CD4-positive, alpha-beta T cell treated with Interleukin-17A for 4 hours (primary cell): ENCODE data around the gene PTK7.
"Not testable (repeated sequence)": the region's sequence is repeated elsewhere in the genome, so short reads cannot be mapped to it uniquely, and the experiment has no call there.

Source experiments
- DNase-seq: peaks from one replicate; pipeline ENCODE4 v3.0.0-alpha.2; 2020; ENCODE audit warnings: mixed read lengths

Gene PTK7

DNA sequence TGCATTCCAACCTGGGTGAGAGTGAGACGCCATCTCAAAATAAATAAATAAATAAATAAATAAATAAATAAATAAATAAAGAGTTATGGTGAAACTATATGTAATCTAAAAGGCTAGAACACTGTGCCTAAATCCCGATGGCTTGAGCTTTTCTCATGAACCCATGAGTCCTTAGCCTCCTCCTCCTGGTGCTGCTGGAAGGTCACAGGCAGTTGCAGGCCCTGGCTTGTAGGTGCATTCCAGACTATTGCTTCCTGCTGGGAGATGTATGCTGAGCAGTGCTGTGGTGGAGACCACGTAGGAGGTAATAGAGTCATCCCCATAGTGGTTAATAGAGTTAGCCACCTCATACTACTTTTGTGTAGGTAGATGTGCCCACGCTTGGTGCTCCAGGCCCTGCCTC, 12.5 kb downstream of the PTK7 start:
- no peak for DNase-seq

DNA sequence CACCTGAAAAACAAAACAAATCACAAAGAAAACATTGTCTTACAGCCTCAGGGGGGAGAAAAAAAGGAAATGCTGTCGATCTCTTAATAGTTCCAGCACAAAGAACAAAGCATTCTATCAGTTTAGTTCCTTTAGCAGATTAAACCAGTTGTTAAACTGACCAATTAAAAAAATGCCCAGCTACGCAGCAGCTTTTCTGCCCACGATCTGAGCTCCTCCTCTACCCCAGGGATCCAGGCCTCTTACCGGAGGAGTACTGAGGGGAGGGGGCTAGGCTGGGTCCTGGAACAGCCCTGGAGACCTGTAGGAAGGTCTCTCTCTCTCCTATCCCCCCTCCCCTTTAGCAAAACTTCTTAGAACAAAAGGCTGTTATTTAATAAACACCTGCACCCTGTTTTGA, 13.4 kb downstream of the PTK7 start:
- no peak for DNase-seq

DNA sequence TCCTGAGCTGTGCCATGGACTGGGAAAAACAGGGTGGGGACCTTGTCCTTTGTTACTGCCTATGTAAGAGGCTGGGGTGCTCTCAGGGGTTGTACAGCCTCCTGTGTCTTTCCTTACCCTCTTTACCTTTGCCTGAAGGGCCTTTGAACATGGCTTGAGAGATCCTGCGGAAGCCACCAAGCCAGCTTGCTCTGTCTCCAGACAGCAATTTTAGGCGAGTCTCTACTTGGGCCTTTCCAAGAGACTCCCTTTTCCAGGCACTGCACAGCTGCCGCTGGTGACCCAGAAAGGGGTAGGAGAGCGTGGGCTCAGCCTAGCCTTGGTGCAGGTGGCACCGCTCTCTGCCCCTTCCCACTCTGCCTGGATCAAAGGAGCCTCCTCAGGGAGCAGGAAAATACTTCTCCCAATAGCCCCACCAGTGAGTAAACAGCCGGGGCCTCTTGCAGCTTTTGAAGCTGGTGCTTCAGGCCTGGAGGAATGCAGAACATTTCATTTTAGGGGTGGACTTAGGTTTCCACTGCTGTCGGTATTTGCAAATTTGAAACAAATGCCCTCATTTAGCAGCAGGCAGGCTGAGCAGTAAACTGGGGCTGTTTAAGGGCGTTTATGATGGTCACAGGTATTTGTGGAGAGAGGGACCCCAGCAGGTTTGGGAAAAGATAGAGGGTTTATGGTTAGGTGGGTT, 13.9 kb downstream of the PTK7 start:
- DNase-seq: no peak

DNA sequence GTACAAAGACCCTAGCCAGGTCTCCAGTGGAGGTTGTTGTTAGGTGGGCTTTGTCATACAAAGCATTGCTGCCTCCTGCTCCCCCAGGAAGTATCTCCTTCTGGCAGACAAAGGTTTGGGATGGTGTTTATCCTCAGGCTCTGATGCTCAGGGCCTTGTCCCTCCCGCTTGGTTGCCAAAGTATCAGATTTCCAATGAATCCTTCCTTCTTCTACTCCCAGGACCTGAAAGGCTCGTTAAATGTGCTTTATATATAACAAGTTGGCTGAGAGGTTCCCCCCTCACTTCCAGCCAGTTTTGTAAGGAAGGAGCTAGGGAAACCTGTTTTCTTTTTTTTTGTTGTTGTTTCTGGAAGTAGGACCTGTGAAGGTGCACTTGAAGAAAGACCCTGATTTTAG, 14.4 kb downstream of the PTK7 start:
- no peak for DNase-seq

DNA sequence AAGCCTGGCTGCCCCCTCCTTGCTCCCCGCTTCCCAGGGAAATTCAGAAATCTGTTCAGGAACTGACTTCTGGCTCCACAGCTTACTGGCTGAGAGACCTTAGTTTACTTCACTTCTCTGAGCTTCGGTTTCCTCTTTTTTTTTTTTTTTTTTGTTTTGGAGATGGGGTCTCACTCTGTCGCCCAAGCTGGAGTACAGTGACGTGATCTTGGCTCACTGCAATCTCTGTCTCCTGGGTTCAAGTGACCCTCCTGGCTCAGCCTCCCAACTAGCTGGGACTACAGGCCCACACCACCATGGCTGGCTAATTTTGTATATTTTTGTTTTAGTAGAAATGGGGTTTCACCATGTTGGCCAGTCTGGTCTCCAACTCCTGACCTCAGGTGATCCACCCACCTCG, 14.9 kb downstream of the PTK7 start:
- no peak for DNase-seq

DNA sequence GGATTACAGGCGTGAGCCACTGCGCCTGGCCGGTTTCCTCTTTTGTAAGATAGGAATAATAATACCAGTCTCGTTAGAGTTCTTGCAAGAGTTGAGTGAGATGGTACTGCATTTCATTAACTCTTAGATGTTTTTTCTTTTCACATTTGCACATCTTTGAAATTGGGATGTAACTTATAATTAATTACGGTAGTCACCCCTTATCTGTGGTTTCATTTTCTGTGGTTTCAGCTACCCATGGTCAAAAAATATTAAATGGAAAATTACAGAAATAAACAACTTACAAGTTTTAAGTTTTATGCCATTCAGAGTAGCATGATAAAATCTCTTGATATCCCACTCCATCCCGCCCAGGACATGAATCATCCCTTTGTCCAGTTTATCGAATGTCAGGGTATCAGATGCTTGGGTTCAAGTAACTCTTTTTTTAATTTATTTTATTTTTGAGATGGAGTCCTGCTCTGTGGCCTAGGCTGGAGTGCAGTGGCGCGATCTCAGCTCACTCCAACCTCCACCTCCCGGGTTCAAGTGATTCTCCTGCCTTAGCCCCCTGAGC, 15.4 kb downstream of the PTK7 start:
- DNase-seq: no peak

DNA sequence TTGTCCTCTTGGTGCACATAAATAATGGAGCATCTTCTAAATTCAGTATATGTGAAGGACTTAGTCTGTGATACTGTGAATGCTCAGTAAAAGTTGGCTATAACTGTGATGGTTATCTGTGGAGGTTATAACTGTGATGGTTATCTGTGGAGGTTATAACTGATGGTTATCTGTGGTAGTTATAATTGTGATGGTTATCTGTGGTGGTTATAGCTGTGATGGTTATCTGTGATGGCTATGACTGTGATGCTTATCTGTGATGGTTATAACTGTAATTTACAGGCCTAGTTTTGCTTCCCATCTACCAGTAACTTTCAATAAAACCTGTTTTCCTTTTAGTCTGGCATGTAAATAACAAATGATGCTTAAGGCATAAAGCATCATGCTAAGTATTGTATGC, 16.5 kb downstream of the PTK7 start:
- no peak for DNase-seq

DNA sequence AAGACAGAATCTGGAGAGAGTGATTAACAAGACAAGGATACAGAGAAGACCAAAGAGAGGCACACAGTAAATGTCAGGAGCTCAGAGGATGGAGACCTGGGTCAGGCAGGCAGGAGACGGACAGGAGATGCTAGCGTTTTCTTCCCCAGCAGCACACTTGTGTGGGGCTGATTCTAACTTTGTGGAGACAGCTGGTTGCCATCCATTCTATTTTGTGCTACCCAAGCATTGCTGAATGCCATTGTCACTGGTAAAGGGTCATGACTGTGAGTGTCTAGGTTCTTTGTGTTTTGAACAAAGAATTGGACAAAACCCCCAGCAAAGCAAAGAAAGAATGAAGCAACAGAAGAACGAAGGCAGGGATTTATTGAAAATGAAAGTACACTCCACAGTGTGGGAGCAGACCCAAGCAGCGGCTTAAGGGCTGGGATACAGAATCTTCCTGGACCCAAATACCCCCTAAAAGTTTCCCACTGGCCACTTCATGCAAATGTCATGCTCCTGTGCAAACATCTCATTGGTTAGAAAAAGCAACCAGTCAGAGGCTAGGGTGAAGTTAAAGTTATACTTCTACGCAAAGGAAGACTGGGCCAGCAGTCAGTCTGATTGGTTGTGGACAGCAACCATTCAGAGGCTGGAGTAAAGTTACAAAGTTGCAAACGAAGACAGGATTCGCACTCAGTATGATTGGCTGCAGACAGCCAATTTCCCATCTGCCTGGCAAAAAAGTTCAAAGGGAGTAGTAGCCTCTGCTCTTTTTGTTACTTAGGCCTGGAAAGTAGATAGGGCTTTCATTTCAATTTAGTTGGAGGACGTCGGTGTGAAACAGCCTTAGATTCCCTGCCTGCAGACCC, 17.5 kb downstream of the PTK7 start:
- DNase-seq: no peak

DNA sequence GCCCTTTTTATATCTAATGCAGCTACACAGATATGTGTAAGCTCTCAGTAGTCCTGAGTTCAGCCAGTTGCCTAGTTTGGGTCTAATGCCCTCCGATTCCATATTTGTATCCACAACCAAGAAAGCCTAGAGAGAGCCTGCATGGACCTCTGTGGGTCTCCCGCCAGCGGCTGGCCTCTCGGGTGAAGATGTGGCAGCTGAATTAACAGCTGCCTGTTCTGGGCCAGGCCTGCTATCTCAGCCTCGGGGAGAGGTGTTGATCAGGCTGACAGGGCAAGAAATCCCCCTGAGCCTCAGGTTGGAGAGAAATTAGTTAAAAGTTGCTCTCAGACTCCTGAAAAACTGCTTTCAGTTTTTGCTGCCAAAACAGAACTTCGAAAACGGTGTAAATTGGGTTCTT, 19.8 kb downstream of the PTK7 start:
- no peak for DNase-seq

DNA sequence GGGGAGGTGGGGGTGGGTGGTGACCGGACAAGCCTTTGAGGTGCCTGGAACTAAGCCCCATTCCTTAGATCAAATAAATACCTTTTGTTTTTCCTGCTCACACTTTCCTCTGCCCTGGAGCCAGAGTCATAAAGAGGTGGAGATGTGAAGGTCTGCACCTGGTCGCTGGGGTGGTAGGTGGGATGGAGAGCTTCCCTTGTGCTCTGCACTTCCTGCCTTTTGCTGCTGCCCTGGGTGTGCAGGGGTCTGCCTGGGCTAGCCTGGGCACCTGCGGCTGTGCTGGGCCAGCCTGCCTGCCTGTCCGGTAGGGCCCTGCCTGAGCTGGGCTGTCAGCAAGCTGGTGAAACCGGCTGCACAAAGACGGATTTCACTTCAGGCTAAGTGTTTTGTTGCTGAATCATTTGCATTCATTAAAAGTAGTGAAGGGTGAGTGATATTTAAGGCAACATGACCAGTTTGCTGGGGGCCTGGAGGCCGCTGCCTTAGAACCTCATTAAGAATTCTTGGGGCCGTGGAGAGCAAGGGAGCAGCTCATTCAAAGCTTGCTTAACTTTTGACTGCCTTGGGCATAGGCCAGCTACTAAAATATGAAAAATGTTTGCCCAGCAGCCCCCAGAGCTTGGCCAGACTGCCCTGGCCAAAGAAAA, 20.5 kb downstream of the PTK7 start:
- DNase-seq: no peak

DNA sequence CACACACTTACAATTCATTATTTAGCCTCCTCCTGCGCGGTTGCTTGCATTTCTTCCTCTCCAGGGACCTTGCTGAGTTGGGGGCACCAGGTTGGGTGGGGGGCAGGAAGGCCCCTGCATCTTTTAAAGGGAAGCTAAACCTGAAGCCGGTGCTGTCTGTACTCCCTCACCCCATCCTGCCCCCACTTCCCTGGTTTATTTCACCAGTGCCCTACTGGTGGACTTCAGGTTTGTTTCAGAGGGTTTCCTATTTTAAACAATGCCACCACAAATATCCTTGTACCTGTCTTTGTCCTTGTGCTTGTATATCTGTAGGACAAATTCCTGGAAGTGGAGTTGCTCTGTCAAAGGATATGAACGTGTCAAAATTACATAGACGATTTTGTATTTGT, 21.0 kb downstream of the PTK7 start:
- no peak for DNase-seq

DNA sequence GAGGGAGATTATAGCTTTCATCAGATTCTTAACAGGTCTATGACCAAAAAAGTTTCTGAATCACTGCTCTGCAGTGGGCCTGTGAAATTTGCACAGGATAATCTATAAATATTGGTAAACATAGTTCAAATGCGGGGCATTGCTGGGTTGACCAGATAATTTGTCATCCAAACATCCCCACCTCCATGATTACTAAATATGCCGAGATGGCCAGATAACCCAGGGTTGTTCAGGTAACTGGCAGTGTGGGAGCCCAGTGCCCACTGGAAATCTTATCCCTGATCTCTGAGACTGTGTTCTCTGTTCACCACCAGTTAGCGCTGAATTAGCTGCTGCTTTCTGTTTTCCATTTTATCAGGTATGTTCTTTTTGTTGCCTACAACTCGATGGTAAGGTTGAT, 21.4 kb downstream of the PTK7 start:
- no peak for DNase-seq

DNA sequence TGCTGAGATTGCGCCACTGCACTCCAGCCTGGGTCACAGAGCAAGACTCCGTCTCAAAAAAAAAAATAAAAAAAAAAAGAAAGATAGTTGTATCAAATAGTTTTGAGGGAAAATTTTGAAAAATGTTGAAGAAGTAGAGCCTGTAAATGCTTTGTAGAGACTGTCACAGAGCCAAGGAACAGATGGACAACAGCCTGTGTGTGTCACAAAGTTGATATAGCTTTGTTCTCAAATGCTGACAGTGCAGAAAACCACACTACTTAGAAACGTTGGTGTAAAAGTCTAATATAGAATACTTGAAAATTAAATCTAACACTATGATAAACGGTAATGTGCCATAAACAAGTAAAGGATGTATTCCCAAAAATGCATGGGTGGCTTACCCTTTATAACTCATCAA, 25.4 kb downstream of the PTK7 start:
- no peak for DNase-seq

DNA sequence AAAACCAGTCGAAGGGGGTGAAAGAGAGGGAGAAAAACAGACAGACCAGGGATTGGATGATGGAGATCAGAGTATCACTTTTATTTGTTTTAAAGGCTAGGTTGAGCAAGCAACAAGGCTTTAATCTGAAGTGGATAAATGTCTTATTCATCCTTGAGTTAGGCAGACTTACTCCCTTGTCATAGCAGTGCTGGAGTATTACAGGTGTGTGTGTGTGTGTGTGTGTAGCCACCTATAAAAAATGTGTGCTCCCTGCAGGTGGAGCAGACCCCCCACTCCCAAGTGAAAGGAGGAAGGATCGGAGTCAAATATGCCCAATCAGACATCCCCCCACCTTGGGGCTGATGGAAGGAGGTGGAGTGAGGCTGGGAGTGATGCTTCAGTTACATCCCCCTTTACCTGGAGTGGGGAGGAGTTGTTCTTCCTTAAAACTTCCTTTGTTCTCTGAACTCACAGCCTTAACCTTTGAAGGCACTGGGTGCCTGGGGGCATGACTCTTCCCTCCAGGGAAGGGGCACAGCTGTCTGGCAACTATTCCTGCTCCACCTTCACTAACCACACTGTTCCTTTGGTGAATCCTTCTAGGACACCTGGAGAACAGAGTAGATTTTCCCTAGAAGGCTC, 27.3 kb downstream of the PTK7 start:
- no peak for DNase-seq

DNA sequence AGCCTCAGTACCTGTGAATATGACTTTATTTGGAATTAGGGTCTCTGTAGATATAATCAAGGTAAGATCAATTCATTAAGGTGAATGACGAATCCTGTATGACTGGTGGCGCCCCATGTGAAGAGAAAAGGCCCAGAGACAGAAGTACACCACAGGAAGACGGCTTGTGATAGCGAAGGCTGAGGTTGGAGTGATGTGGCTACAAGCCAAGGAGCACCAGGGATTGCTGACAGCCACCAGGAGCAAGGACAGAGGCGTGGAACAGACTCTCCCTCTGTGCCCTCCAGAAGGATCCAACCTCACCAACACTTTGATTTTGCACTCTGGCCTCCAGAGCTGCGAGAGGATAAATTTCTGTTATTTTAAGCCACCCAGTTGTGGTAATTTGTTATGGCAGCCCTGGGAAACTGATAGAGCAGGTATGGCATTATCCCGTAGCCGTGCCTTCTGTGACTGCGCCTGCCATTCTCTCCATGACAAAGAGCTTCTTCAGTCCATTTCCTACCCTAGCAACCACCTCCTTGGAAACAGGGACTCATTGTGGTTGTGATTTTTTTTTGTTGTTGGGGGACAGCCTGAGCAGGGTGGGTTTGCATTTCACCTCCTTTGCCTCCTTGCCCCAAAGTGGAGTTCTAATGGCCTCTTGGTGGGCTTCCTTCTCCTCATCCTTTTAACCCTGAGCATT, 29.6 kb downstream of the PTK7 start:
- peak; percentile 5 for DNase-seq

DNA sequence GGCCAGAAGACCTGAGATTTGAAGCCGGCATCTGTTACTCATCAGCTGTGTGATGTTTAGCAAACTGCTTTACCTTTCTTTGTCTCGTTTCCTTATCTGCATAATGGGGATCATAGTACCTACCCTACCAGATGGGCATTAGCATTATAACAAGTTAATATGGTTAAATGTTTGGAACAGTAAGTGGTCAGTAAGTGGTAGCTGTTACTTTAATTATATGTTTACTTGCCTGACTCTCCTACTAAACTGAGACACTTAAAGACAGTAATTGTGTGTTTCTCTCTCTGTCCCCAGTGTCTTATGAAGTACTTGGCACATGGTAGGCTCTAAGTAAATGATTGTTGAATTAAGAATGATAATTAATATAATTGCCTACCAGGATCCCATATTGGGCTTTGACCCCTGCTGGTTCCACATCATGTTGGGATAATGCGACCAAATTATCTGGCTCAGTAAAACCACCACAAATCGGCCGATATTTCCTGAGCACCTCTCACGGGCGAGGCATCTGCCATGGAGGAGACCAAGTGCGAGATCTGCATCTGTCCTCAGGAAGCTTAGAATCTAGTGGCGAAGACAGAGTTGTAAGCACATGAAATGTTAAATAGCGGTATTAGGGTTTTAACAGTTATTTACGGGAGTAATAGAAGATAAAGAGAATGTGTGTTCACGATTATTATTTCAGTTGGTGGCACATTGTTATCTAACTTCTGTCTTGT, 31.4 kb downstream of the PTK7 start:
- no peak for DNase-seq

DNA sequence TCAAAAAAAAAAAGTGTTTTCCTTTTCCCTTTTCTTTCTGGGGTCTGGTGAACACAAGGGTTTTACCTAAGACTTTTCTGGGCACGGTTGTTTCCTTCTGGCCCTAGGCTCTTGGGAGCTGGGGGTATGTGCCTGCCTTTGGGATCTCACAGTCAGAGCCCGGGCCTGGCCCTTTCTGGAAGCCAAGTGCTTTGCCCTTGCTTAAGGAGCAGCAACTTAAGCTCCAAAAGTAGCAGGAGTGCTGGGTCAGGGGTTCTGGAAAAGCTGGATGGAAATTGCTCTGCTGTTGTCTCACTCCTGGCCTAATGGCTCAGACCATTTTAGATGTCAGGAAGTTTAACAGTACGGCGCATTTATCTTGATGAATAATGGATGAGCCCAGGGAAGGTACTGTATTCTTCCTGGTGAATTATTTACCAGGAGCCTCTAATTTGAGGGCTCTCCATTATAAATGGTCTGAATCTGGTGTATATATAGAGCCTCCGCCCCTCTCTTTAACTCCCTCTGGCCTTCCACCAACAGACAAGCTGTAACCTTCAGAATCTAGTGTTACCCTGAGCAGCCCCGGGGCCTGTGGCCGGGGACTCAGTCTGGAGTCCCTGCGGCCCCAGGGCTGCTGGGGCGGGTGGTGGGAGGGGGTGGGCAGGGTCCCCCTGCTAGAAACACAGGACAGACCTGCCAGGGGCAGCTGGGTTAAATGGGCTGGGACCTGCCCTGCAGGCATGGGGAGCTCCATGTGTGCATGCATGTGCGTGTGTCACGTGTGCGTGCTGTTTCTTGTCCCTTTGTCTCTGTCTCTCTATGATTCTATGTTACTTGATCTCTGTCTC, 37.5 kb downstream of the PTK7 start:
- DNase-seq: no peak

DNA sequence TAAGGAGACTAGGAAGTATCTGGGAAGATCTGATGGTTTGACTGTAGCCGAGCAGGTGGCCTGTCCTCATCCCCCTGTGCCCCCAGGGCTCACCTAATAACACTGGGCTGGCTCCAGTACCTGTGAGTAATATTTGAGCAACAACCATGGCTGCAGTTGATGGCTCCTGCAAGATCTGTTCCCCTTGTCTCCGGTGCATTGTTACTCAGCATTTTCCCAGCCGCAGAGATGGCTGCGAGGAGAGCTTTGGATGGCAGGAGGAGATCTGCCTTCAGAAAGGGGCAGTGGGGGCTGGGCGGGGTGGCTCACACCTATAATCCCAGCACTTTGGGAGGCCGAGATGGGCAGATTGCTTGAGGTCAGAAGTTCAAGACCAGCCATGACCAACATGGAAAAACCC, 39.3 kb downstream of the PTK7 start:
- no peak for DNase-seq

DNA sequence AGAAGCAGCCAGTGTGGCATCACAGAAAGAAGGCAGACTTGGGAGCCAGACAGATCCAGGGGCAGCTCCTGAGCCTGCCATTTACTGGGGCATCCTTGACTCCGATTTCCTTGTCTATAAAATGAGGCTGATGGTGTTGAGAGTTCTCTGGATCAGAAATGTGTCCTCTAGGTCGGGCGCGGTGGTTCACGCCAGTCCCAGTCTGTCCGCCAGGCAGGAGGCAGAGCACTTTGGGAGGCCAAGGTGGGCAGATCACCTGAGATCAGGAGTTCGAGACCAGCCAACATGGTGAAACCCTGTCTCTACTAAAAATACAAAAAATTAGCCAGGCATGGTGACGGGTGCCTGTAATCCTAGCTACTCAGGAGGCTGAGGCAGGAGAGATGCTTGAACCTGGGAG, 41.4 kb downstream of the PTK7 start:
- not testable (repeated sequence) for DNase-seq

DNA sequence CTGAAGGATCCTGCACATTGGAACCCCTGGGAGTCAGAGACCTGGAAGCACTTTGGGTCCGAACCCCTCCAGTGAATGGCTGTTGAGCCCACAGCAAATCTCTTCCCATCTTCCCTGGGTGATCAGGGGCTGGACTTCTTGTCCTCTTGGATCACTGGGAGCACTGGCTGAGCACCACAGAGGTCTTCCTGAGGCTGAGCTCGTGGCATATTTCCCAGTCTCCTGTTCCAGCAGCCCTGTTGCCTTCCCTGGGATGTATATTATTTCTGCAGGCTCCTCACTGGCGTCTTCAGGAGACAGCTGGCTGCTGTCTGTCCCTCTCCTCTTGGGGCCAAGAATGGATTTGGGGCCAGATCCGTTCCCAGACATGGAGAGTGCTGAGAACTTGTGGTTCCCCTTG, 43.4 kb downstream of the PTK7 start:
- no peak for DNase-seq
